Endothelial cell of umbilical vein (primary cell): ENCODE measurements around the gene POLR2C. TPM values are rescaled to one million over a fixed set of nuclear protein-coding genes. Genes with fewer than 3 reads are reported as not detected.

Experiments
- BruUV-seq: library from RNA; stranded (reverse); fragments of 400-500 nt; replicated peaks from 2 replicates; lab custom pipeline; 2021; lab: Mats Ljungman, UMichigan
- CTCF ChIA-PET: fragments of 300-600, 350-600 bp; sonication (Branson Sonifier 250); formaldehyde crosslinking; loops from one replicate; lab custom pipeline; 2021; ENCODE audit warnings: antibody characterized with exemption, inconsistent platforms; lab: Charles Lee
- POLR2A ChIA-PET: fragments of 300-600, 350-600 bp; sonication (Branson Sonifier 250); formaldehyde crosslinking; loops from one replicate; lab custom pipeline; 2021; ENCODE audit warnings: antibody characterized with exemption, inconsistent platforms; lab: Charles Lee
- DNase-seq: peaks from one replicate; pipeline ENCODE4 v3.0.0-alpha.2; 2011; ENCODE audit warnings: low read depth, low spot score
- FAIRE-seq: peaks from 2 replicates; lab custom pipeline; 2011; peaks lifted over from hg19 to GRCh38; lab: Jason Lieb, UNC
- H2AFZ ChIP-seq: 2 replicates; pipeline ENCODE4 v1.6.0; 2012; ENCODE audit warnings: low read depth, low read length, control low read depth, inconsistent platforms
- H3K27ac ChIP-seq: 2 replicates; pipeline ENCODE4 v1.5.1; 2011; ENCODE audit warnings: low read depth, mild to moderate bottlenecking, control low read depth, low read length, moderate library complexity; ENCODE audit not compliant: insufficient read depth
- H3K27me3 ChIP-seq, 2 experiments: 2 replicates each; pipeline versions ENCODE4 v1.6.0 to v1.6.1; 2011; ENCODE audit warnings: low read length in 2 of 2, mixed read lengths in 1 of 2; ENCODE audit not compliant: control insufficient read depth in 2 of 2, insufficient read depth in 2 of 2
- H3K36me3 ChIP-seq, 2 experiments: 2 replicates in 1 of 2; 3 replicates in 1 of 2; pipeline ENCODE4 v1.5.1; 2011; ENCODE audit warnings: low read length in 2 of 2, mild to moderate bottlenecking in 1 of 2, moderate library complexity in 1 of 2; ENCODE audit not compliant: control insufficient read depth in 2 of 2, insufficient read depth in 2 of 2; ENCODE audit errors: extremely low read depth in 1 of 2
- H3K4me1 ChIP-seq: 3 replicates; pipeline ENCODE4 v1.5.1; 2011; ENCODE audit warnings: mild to moderate bottlenecking, low read length; ENCODE audit not compliant: control insufficient read depth, insufficient read depth; ENCODE audit errors: extremely low read depth
- H3K4me2 ChIP-seq: 2 replicates; pipeline ENCODE4 v1.6.1; 2011; ENCODE audit warnings: low read length, control low read depth, mixed read lengths; ENCODE audit not compliant: insufficient read depth
- H3K4me3 ChIP-seq, 3 experiments: fragments of 200-600 bp in 1 of 3; sonication (generic), shearing (Covaris generic) in 1 of 3; replicated peaks in 1 of 3; 2 replicates each; pipeline ENCODE4 v1.5.1; 2011 to 2016; ENCODE audit warnings: control low read depth in 3 of 3, low read length in 3 of 3, mild to moderate bottlenecking in 2 of 3, inconsistent platforms in 1 of 3, low read depth in 1 of 3, moderate library complexity in 1 of 3; ENCODE audit not compliant: insufficient read depth in 1 of 3
- H3K79me2 ChIP-seq: 2 replicates; pipeline ENCODE4 v1.6.0; 2012; ENCODE audit warnings: low read length, inconsistent platforms; ENCODE audit not compliant: control insufficient read depth, insufficient read depth
- H3K9ac ChIP-seq: replicated peaks from 2 replicates; pipeline ENCODE3; 2011; ENCODE audit warnings: low read length, control low read depth; ENCODE audit not compliant: insufficient read depth; ENCODE audit errors: extremely low read depth
- H3K9me1 ChIP-seq: replicated peaks from 3 replicates; pipeline ENCODE4 v1.6.0; 2011; ENCODE audit warnings: mild to moderate bottlenecking, low read length; ENCODE audit not compliant: control insufficient read depth, insufficient read depth; ENCODE audit errors: extremely low read depth
- H3K9me3 ChIP-seq: replicated peaks from 2 replicates; pipeline ENCODE4 v1.5.1; 2012; ENCODE audit warnings: low read length, inconsistent platforms; ENCODE audit not compliant: control insufficient read depth, insufficient read depth
- H4K20me1 ChIP-seq: replicated peaks from 2 replicates; pipeline ENCODE3; 2011; ENCODE audit warnings: mild to moderate bottlenecking, low read length; ENCODE audit not compliant: control insufficient read depth, insufficient read depth; ENCODE audit errors: extremely low read depth
- CTCF ChIP-seq, 2 donors: IDR thresholded peaks; 1 replicate in 1 of 2; 2 replicates in 1 of 2; pipeline ENCODE4 v1.5.1; 2011; ENCODE audit warnings: low read length in 2 of 2, mild to moderate bottlenecking in 2 of 2, moderate library complexity in 2 of 2, control low read depth in 1 of 2, inconsistent platforms in 1 of 2, low read depth in 1 of 2; ENCODE audit not compliant: insufficient read depth in 1 of 2; ENCODE audit errors: extremely low read depth in 1 of 2
- EZH2 ChIP-seq: IDR thresholded peaks from 2 replicates; pipeline ENCODE4 v1.6.1; 2012; ENCODE audit warnings: borderline replicate concordance, low read depth, mild to moderate bottlenecking, moderate library complexity, low read length, inconsistent platforms; ENCODE audit not compliant: severe bottlenecking
- FOS ChIP-seq: IDR thresholded peaks from 2 replicates; pipeline ENCODE4 v1.6.1; 2011; ENCODE audit warnings: mild to moderate bottlenecking, low read length, moderate library complexity, borderline replicate concordance; ENCODE audit not compliant: insufficient read depth
- GATA2 ChIP-seq: IDR thresholded peaks from 2 replicates; pipeline ENCODE4 v1.7.0; 2011; ENCODE audit warnings: low read depth, mild to moderate bottlenecking, moderate library complexity, mixed read lengths, low read length; ENCODE audit not compliant: insufficient read length, insufficient read depth
- JUN ChIP-seq: IDR thresholded peaks from 2 replicates; pipeline ENCODE4 v1.6.1; 2011; ENCODE audit warnings: borderline replicate concordance, low read depth; ENCODE audit not compliant: insufficient read length, insufficient read depth
- MAX ChIP-seq: IDR thresholded peaks from 2 replicates; pipeline ENCODE4 v1.6.1; 2011; ENCODE audit not compliant: insufficient read depth, insufficient read length
- MYC ChIP-seq: IDR thresholded peaks from one replicate; pipeline ENCODE4 v1.6.1; 2011; ENCODE audit warnings: mild to moderate bottlenecking, low read depth, low read length
- POLR2A ChIP-seq: IDR thresholded peaks from 2 replicates; pipeline ENCODE4 v1.6.1; 2012; ENCODE audit warnings: low read depth, mild to moderate bottlenecking, control low read depth, low read length
- POLR2AphosphoS5 ChIP-seq: IDR thresholded peaks from 2 replicates; pipeline ENCODE4 v1.6.1; 2012; ENCODE audit warnings: low read depth, mild to moderate bottlenecking, control low read depth, low read length, moderate library complexity; ENCODE audit not compliant: insufficient read depth
- dilution Hi-C: fragments of 300-500 bp; cut with MboI; formaldehyde crosslinking; loops from one replicate; pipeline ENCODE4 v1.15.0; 2019; ENCODE audit warnings: low sequenced_read_pairs; ENCODE audit not compliant: extremely low pct_ligation_motif_present
- intact Hi-C: fragments of 100-400 bp; cut with micrococcal nuclease; formaldehyde crosslinking; loops from one replicate; pipeline ENCODE4 v1.10.0; 2022
- polyA plus RNA-seq, 4 experiments: library from polyadenylated mRNA; depleted of rRNA in 3 of 4; stranded (reverse) in 3 of 4; unstranded in 1 of 4; fragments of >200 nt; gene quantifications; 2 replicates each; pipeline versions ENCODE4 v1.2.1 to v1.2.3, GENCODE V29; 2011 to 2012; ENCODE audit warnings: missing spikeins in 1 of 4
- total RNA-seq: library from RNA; stranded (reverse); gene quantifications from 2 replicates; pipeline ENCODE4 v1.2.3, GENCODE V29; 2021

Gene POLR2C
- total and polyA plus RNA-seq, 2 donors (not counting 3 experiments of a cell fraction or from before 2014, with no cell fraction given) = 65.2 to 129 TPM

GRCh38 chr16:57413733-57414132 is 48.7 kb upstream of the POLR2C start:
- no peak for FAIRE-seq

More at GRCh38 chr16:57413733-57414132, 48.7 kb upstream of the POLR2C start:
- peaks cover 16% of the 10 kb centered on the region for H3K4me1 ChIP-seq
- H3K79me2 ChIP-seq = no peaks in the 10 kb centered on the region
- H3K9ac ChIP-seq = no peak overlapping the region
- H3K4me3 ChIP-seq = no peak overlapping the region
- H3K9me3 ChIP-seq = no peaks in the 10 kb centered on the region
- ChIA-PET POLR2A (interaction anchor here (0.7 kb wide), 2 partner anchors 110 to 499 kb away, joined by 4 to 8 read pairs; no protein-coding TSS in a partner anchor), CTCF (interaction anchor here (0.6 to 16.2 kb wide), 3 partner anchors 12 to 362 kb away, joined by 3 to 507 read pairs (median 3); no protein-coding TSS in a partner anchor)
- H3K9me1 ChIP-seq = no peaks in the 10 kb centered on the region
- H3K27me3 ChIP-seq = no peaks in the 10 kb centered on the region
- dilution Hi-C loops (loop anchor here (25.0 kb wide), 1 partner anchor 101 kb away; no protein-coding TSS in a partner anchor), intact Hi-C loops (no loop called here)
- no peak overlapping the region for H3K27ac ChIP-seq
- H2AFZ ChIP-seq = no peak overlapping the region
- no peaks in the 10 kb centered on the region for H3K36me3 ChIP-seq
- BruUV-seq = no TSS peak
- H3K4me2 ChIP-seq = no peak overlapping the region
- TF ChIP-seq CTCF (IDR thresholded peaks at IDR 0.05; ENCODE audit: extremely low read depth in 1 of 2, insufficient read depth in 1 of 2, low read depth in 1 of 2, low read length in 2 of 2) (no peak), MYC (no peak), JUN (no peak), EZH2 (no peak), FOS (no peak), GATA2 (no peak), POLR2A (no peak), POLR2AphosphoS5 (no peak), MAX (no peak)
- DNase-seq = no peak
- no peaks in the 10 kb centered on the region for H4K20me1 ChIP-seq
